Stimulated activated naive B cell treated with anti-CD40 and anti-IgM and Interleukin-4, amounts not matched to agents 10 μg/mL and 1 μg/mL and 100 μg/mL, for 72 hours (primary cell): ENCODE data around the gene DPPA5.
A peak's percentile ranks its signal among the peaks of the same experiment; 100 is the strongest.
"Not testable (repeated sequence)": the region's sequence is repeated elsewhere in the genome, so short reads cannot be mapped to it uniquely, and the experiment has no call there.

Source experiments
- ATAC-seq, 2 donors: fragments of 150-1000 bp; cut with Tn5 transposase; replicated peaks; 2 replicates each; pipeline ENCODE4 v1.10.0; 2021; ENCODE audit warnings: moderate library complexity in 1 of 2
- DNase-seq: peaks from one replicate; pipeline ENCODE4 v3.0.0; 2021
- H3K27ac Mint-ChIP-seq: one replicate; pipeline ENCODE4 v1.8.0; 2022; ENCODE audit warnings: mild to moderate bottlenecking, mixed read lengths
- H3K27me3 Mint-ChIP-seq, 2 donors: one replicate each; pipeline ENCODE4 v1.8.0; 2022; ENCODE audit warnings: mixed read lengths in 2 of 2
- H3K36me3 Mint-ChIP-seq, 2 donors: one replicate each; pipeline ENCODE4 v1.8.0; 2022; ENCODE audit warnings: mixed read lengths in 2 of 2, mild to moderate bottlenecking in 1 of 2
- H3K4me1 Mint-ChIP-seq, 2 donors: one replicate each; pipeline ENCODE4 v1.8.0; 2022; ENCODE audit warnings: mixed read lengths in 2 of 2, mild to moderate bottlenecking in 1 of 2
- H3K4me3 Mint-ChIP-seq, 2 donors: one replicate each; pipeline ENCODE4 v1.8.0; 2022; ENCODE audit warnings: mild to moderate bottlenecking in 2 of 2, mixed read lengths in 2 of 2, moderate library complexity in 1 of 2
- H3K9me3 Mint-ChIP-seq, 2 donors: one replicate each; pipeline ENCODE4 v1.8.0; 2022; ENCODE audit warnings: mixed read lengths in 2 of 2, mild to moderate bottlenecking in 1 of 2

Gene DPPA5

DNA sequence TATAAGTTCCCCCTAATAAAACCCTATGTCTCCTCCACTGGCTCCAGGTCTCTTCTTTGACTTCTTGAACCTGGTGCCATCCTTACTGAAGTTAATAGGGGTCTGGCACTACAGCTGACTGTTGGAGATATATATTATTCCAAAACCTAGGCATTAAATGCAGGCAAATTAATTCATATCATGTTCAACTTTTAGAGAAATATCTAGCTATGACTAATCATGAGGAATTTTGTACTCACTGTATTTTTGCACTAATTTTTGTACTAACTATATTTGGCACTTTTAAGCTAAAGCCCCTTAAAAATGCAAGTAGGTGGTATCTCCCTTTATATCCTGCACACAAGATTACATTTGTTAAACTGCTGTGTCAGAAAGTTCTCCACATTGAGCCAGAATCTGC, 10.9 kb downstream of the DPPA5 start:
- Mint-ChIP-seq H3K9me3 (no peaks in the 10 kb centered on the region), H3K4me3 (no peak overlapping the region), H3K36me3 (no peaks in the 10 kb centered on the region), H3K27me3 (peaks cover 10 to 14% of the 10 kb centered on the region in 2 donors), H3K4me1 (no peaks in the 10 kb centered on the region), H3K27ac (no peak overlapping the region)
- no peak for DNase-seq
- ATAC-seq, result no peak

DNA sequence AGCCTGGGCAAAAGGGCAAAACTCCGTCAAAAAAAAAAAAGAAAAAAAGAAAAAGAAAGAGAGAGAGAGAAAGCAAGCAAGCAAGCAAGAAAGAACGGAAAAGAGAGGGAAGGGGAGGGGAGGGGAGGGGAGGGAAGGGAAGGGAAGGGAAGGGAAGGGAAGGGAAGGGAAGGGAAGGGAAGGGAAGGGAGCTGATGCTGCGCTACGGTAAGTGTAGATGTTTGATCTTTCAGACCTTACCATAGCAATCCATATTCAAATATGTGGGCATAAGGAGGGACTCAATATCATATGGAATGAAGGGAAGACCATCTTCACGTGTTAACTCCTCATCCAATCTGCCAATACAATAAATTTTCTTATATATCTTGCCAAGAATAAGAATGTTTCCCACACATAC, 11.9 kb downstream of the DPPA5 start:
- ATAC-seq (no peak), DNase-seq (no peak)
- no peaks in the 10 kb centered on the region for H3K9me3 Mint-ChIP-seq
- no peak overlapping the region for H3K27ac Mint-ChIP-seq
- H3K4me1 Mint-ChIP-seq, result no peaks in the 10 kb centered on the region
- H3K36me3 Mint-ChIP-seq, result no peaks in the 10 kb centered on the region
- peaks cover 6 to 10% of the 10 kb centered on the region in 2 donors for H3K27me3 Mint-ChIP-seq
- no peak overlapping the region for H3K4me3 Mint-ChIP-seq

- DNase-seq (no peak), ATAC-seq (no peak)
- no peaks in the 10 kb centered on the region for H3K4me1 Mint-ChIP-seq
- no peaks in the 10 kb centered on the region for H3K9me3 Mint-ChIP-seq
- no peak overlapping the region for H3K4me3 Mint-ChIP-seq
- no peaks in the 10 kb centered on the region for H3K36me3 Mint-ChIP-seq
- H3K27ac Mint-ChIP-seq, result no peak overlapping the region
- peaks cover 0 to 6% of the 10 kb centered on the region in 2 donors for H3K27me3 Mint-ChIP-seq
Measured at GRCh38 chr6:73341335-73341734, 12.7 kb downstream of the DPPA5 start.

- Mint-ChIP-seq H3K4me3 (no peak overlapping the region), H3K27ac (no peak overlapping the region), H3K9me3 (no peaks in the 10 kb centered on the region), H3K4me1 (no peaks in the 10 kb centered on the region), H3K36me3 (no peaks in the 10 kb centered on the region), H3K27me3 (peaks cover 0 to 6% of the 10 kb centered on the region in 2 donors)
- DNase-seq (no peak), ATAC-seq (no peak)
Measured at GRCh38 chr6:73340048-73340447, 14.0 kb downstream of the DPPA5 start.

DNA sequence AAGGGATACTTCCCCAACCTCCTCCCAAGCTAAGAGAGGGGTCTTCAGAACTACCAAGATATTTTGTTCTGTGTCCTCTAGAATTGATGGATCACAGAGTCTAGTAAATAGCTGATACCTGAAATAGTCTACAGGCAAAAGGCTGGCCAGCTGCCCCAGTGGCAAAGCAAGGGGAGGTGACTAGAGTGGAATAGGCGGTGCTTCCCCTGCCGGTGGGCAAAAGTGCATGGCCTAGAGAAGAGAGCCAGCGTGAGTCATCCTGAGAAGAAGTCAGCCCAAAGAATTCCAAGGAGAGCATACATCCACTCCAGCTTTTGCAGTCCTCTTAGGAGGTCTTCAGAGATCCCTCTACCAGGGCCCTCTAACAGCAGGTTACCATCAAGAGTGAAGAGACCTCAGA, 14.7 kb downstream of the DPPA5 start:
- H3K4me3 Mint-ChIP-seq, result no peak overlapping the region
- H3K4me1 Mint-ChIP-seq, result no peaks in the 10 kb centered on the region
- DNase-seq, result no peak
- H3K27me3 Mint-ChIP-seq, result peaks cover 0 to 6% of the 10 kb centered on the region in 2 donors
- no peaks in the 10 kb centered on the region for H3K9me3 Mint-ChIP-seq
- peak in 1 of 2 donors; percentile 23 for ATAC-seq
- H3K36me3 Mint-ChIP-seq, result no peaks in the 10 kb centered on the region
- no peak overlapping the region for H3K27ac Mint-ChIP-seq

- H3K4me1 Mint-ChIP-seq, result no peaks in the 10 kb centered on the region
- no peak overlapping the region for H3K4me3 Mint-ChIP-seq
- ATAC-seq (no peak), DNase-seq (no peak)
- H3K9me3 Mint-ChIP-seq, result no peaks in the 10 kb centered on the region
- H3K36me3 Mint-ChIP-seq, result no peaks in the 10 kb centered on the region
- peaks cover 18 to 19% of the 10 kb centered on the region in 2 donors for H3K27me3 Mint-ChIP-seq
- no peak overlapping the region for H3K27ac Mint-ChIP-seq
Measured at GRCh38 chr6:73329201-73329600, 24.9 kb downstream of the DPPA5 start.

DNA sequence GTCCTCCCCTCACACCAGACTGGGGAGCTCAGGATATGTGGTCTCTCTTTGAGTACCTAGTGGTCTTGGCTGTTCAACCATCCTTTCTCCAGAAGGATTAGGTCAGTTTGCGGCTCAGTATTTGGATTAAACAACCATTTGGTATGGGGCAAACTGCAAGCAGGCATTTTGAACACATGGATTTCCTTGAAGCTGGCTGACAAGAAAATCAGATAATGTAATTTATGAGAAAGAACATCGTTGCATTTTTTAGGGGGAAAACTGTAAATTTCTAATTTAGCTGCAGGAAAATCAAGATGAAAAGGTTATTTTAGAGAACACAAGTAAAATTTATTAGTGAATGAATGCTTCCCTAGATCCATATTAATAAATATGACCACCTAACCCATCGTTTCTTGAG, 25.3 kb downstream of the DPPA5 start:
- ATAC-seq (no peak), DNase-seq (no peak)
- H3K27me3 Mint-ChIP-seq, result peaks cover 18 to 19% of the 10 kb centered on the region in 2 donors
- no peak overlapping the region for H3K4me3 Mint-ChIP-seq
- no peaks in the 10 kb centered on the region for H3K9me3 Mint-ChIP-seq
- no peak overlapping the region for H3K27ac Mint-ChIP-seq
- H3K36me3 Mint-ChIP-seq, result no peaks in the 10 kb centered on the region
- no peaks in the 10 kb centered on the region for H3K4me1 Mint-ChIP-seq

DNA sequence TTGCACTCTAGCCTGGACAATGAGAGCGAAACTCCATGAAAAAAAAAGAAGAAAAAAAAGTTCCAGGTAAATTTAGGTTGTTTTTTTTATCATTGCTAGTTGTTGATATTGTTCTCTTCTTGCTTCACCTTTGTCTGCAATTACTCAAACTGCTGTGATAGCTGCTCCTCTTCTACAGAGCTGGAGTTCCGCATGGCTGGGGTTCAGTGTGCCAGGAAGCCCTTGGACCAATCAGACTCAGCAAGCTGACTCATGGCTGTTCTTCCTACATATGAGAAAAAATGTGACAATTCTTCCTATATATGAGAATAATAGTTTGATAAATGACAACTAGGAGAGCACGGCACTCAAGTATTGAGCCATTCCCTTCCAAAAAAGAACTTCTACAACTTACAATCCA, 28.4 kb downstream of the DPPA5 start:
- Mint-ChIP-seq H3K27me3 (peaks cover 0 to 19% of the 10 kb centered on the region in 2 donors), H3K4me3 (no peak overlapping the region), H3K4me1 (no peaks in the 10 kb centered on the region), H3K9me3 (no peaks in the 10 kb centered on the region), H3K36me3 (no peaks in the 10 kb centered on the region), H3K27ac (no peak overlapping the region)
- DNase-seq, result no peak
- ATAC-seq, result no peak

- peaks cover 0 to 6% of the 10 kb centered on the region in 2 donors for H3K27me3 Mint-ChIP-seq
- ATAC-seq (no peak), DNase-seq (no peak)
- no peaks in the 10 kb centered on the region for H3K36me3 Mint-ChIP-seq
- H3K4me1 Mint-ChIP-seq, result no peaks in the 10 kb centered on the region
- no peak overlapping the region for H3K4me3 Mint-ChIP-seq
- H3K9me3 Mint-ChIP-seq, result no peaks in the 10 kb centered on the region
- H3K27ac Mint-ChIP-seq, result no peak overlapping the region
Measured at GRCh38 chr6:73323323-73323722, 30.8 kb downstream of the DPPA5 start.

GRCh38 chr6:73314577-73315492, 39.2 kb downstream of the DPPA5 start:
- Mint-ChIP-seq H3K36me3 (peaks cover 0 to 2% of the 10 kb centered on the region in 2 donors), H3K27ac (no peak overlapping the region), H3K4me1 (peaks cover 7 to 9% of the 10 kb centered on the region in 2 donors), H3K9me3 (peaks cover 2 to 4% of the 10 kb centered on the region in 2 donors), H3K27me3 (peaks cover 33 to 56% of the 10 kb centered on the region in 2 donors), H3K4me3 (peak overlapping the region; percentile 55 to 71)
- ATAC-seq (peak in 1 of 2 donors; percentile 31), DNase-seq (no peak)

- not testable (repeated sequence) for H3K36me3 Mint-ChIP-seq, H3K9me3 Mint-ChIP-seq, DNase-seq, ATAC-seq
- Mint-ChIP-seq H3K27ac (peak overlapping the region; percentile 98), H3K4me3 (peak overlapping the region; percentile 96 to 99), H3K27me3 (peaks cover 13 to 37% of the 10 kb centered on the region in 2 donors), H3K4me1 (peaks cover 15 to 24% of the 10 kb centered on the region in 2 donors)
Measured at GRCh38 chr6:73310503-73310845, 43.6 kb downstream of the DPPA5 start.

DNA sequence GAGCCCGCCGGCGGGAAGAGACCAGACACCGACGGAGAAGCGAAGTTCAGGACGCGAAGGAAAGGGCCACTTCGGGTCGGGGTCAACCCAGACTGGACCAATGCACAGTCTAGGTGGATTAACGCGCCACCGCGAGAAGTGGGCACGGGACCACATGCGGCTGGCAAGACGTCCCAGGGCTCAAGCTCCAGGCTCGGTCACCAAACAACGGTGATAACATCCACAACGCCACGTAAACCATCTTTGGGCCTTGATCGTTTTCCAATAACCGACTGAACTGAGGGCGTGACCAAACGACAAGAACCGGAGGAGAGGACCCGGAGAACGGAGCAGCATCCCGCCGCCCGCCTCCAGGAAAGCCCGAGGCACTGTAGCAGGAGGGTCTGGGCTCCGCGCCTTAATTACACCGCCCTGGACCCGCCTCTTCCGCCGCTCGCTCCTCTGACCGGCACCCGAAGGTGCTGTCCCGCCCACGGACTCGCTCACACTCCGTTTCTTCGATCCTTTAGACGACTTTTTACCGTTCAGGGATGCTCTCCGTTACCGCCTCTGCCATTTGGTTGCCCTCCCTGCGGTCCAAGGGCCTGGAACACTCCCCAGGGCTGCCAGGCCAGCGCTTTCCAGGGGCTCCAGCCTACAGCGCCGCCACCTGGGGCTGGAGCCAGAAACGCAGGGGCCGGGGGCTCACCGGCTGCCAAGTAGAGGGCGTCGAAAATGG, 44.1 kb downstream of the DPPA5 start:
- DNase-seq (peak; percentile 56), ATAC-seq (peak; percentile 92 to 94)
- H3K27ac Mint-ChIP-seq, result peak overlapping the region; percentile 98
- H3K27me3 Mint-ChIP-seq, result peaks cover 9 to 32% of the 10 kb centered on the region in 2 donors
- H3K36me3 Mint-ChIP-seq, result no peaks in the 10 kb centered on the region
- H3K4me3 Mint-ChIP-seq, result peak overlapping the region; percentile 96 to 99
- peaks cover 15 to 24% of the 10 kb centered on the region in 2 donors for H3K4me1 Mint-ChIP-seq
- no peaks in the 10 kb centered on the region for H3K9me3 Mint-ChIP-seq

DNA sequence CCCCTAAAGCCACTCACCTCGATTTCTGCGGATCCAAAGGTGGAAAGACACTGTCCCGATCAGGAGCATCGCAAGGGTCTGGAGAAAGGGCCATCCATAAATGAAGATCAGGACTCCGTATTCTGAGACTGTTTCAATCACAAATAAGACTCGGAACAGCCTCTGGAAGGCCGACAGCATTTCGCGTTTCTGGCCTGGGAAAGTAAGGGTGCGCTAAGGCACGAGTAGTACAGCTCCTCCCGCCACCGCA, 44.6 kb downstream of the DPPA5 start:
- H3K9me3 Mint-ChIP-seq, result no peaks in the 10 kb centered on the region
- no peak for DNase-seq
- peak overlapping the region; percentile 96 to 99 for H3K4me3 Mint-ChIP-seq
- peaks cover 9 to 27% of the 10 kb centered on the region in 2 donors for H3K27me3 Mint-ChIP-seq
- H3K36me3 Mint-ChIP-seq, result no peaks in the 10 kb centered on the region
- no peak for ATAC-seq
- peaks cover 13 to 24% of the 10 kb centered on the region in 2 donors for H3K4me1 Mint-ChIP-seq
- peak overlapping the region; percentile 98 for H3K27ac Mint-ChIP-seq

GRCh38 chr6:73308712-73309534, 45.2 kb downstream of the DPPA5 start:
- ATAC-seq (no peak), DNase-seq (no peak)
- no peaks in the 10 kb centered on the region for H3K9me3 Mint-ChIP-seq
- peak overlapping the region; percentile 98 for H3K27ac Mint-ChIP-seq
- H3K27me3 Mint-ChIP-seq, result peaks cover 5 to 22% of the 10 kb centered on the region in 2 donors
- H3K36me3 Mint-ChIP-seq, result no peaks in the 10 kb centered on the region
- H3K4me3 Mint-ChIP-seq, result peak overlapping the region; percentile 96 to 99
- H3K4me1 Mint-ChIP-seq, result peaks cover 13 to 25% of the 10 kb centered on the region in 2 donors
